GM12878 (cell line): Measurements from ENCODE around the gene CHST15. TPM values are rescaled to one million over a fixed set of nuclear protein-coding genes. Genes with fewer than 3 reads are reported as not detected.

Source experiments
- ATAC-seq: fragments of 200-7000 bp; cut with Tn5 transposase; 3 replicates; pipeline ENCODE4 v1.9.1; 2020; ENCODE audit warnings: mild to moderate bottlenecking, moderate library complexity
- BruUV-seq: library from RNA; stranded (reverse); fragments of 400-500 nt; replicated peaks from 2 replicates; lab custom pipeline; 2021; lab: Mats Ljungman, UMichigan
- CTCF ChIA-PET: fragments of 300-600 bp; sonication (Branson Sonifier 250); formaldehyde crosslinking; extraction: SDS; loops from one replicate; lab custom pipeline; 2021; ENCODE audit warnings: inconsistent platforms; lab: Yijun Ruan, JAX
- POLR2A ChIA-PET: fragments of 350-600 bp; formaldehyde crosslinking; extraction: SDS; loops from one replicate; lab custom pipeline; 2021; ENCODE audit warnings: inconsistent platforms; lab: Charles Lee
- RAD21 ChIA-PET: fragments of 300-600 bp; sonication (Branson Sonifier 250); formaldehyde crosslinking; loops from one replicate; lab custom pipeline; 2023; ENCODE audit warnings: antibody characterized with exemption; ENCODE audit not compliant: unreplicated experiment; lab: Charles Lee
- SMC1A ChIA-PET: fragments of 300-600 bp; sonication (Branson Sonifier 250); formaldehyde crosslinking; loops from one replicate; lab custom pipeline; 2023; ENCODE audit not compliant: unreplicated experiment, uncharacterized antibody; lab: Charles Lee
- DNase-seq: peaks from one replicate; pipeline ENCODE4 v3.0.0-alpha.2; 2011; ENCODE audit warnings: low read depth, low spot score
- FAIRE-seq: peaks from 3 replicates; lab custom pipeline; 2011; peaks lifted over from hg19 to GRCh38; lab: Jason Lieb, UNC
- H2AFZ ChIP-seq: 2 replicates; pipeline ENCODE4 v1.6.0; 2011; ENCODE audit warnings: low read depth, low read length, control low read depth; ENCODE audit not compliant: control insufficient read depth
- H3K27ac ChIP-seq: 2 replicates; pipeline ENCODE4 v1.5.1; 2011; ENCODE audit warnings: control low read depth; ENCODE audit not compliant: control insufficient read depth, insufficient read depth
- H3K27me3 ChIP-seq, 2 experiments: replicated peaks in 1 of 2; 2 replicates each; pipeline versions ENCODE4 v1.6.0 to v1.6.1; 2011; ENCODE audit warnings: low read length in 1 of 2; ENCODE audit not compliant: control insufficient read depth in 2 of 2, insufficient read depth in 2 of 2
- H3K36me3 ChIP-seq, 2 experiments: 2 replicates each; pipeline ENCODE4 v1.5.1; 2011; ENCODE audit warnings: low read length in 1 of 2; ENCODE audit not compliant: control insufficient read depth in 2 of 2, insufficient read depth in 2 of 2
- H3K4me1 ChIP-seq: 2 replicates; pipeline ENCODE4 v1.6.1; 2011; ENCODE audit warnings: mild to moderate bottlenecking, low read length, moderate library complexity, mixed read lengths; ENCODE audit not compliant: control insufficient read depth, insufficient read depth
- H3K4me2 ChIP-seq: 2 replicates; pipeline ENCODE4 v1.6.0; 2011; ENCODE audit warnings: control low read depth; ENCODE audit not compliant: control insufficient read depth, insufficient read depth
- H3K4me3 ChIP-seq: fragments of 200-600 bp; sonication (generic); 2 replicates; pipeline ENCODE4 v1.5.1; 2016
- H3K79me2 ChIP-seq: 2 replicates; pipeline ENCODE4 v1.6.0; 2011; ENCODE audit warnings: low read length; ENCODE audit not compliant: control insufficient read depth, insufficient read depth
- H3K9ac ChIP-seq: 2 replicates; pipeline ENCODE4 v1.8.0; 2011; ENCODE audit warnings: low read length, control low read depth, mixed read lengths; ENCODE audit not compliant: control insufficient read depth, insufficient read depth
- H3K9me3 ChIP-seq: replicated peaks from 3 replicates; pipeline ENCODE4 v1.5.1; 2011; ENCODE audit warnings: mild to moderate bottlenecking, low read length; ENCODE audit not compliant: control insufficient read depth, insufficient read depth
- H4K20me1 ChIP-seq: 2 replicates; pipeline ENCODE4 v1.6.0; 2011; ENCODE audit not compliant: control insufficient read depth, insufficient read depth
- EED ChIP-seq: sonication (generic); IDR thresholded peaks from 2 replicates; pipeline ENCODE4 v1.6.1; 2016; ENCODE audit warnings: antibody characterized with exemption, low read depth
- ETV6 ChIP-seq, 2 experiments: fragments of 450-650 bp in 1 of 2; IDR thresholded peaks in 1 of 2; conservative IDR thresholded peaks in 1 of 2; 2 replicates each; pipeline ENCODE4 v1.6.1; 2014; ENCODE audit warnings: antibody characterized with exemption in 1 of 2, borderline replicate concordance in 1 of 2, low read depth in 1 of 2, mild to moderate bottlenecking in 1 of 2, moderate library complexity in 1 of 2
- HDAC2 ChIP-seq: fragments of 200-600 bp; sonication (generic); IDR thresholded peaks from 2 replicates; pipeline ENCODE4 v1.6.1; 2017
- LARP7 ChIP-seq: fragments of 450-650 bp; IDR thresholded peaks from 2 replicates; pipeline ENCODE4 v1.6.1; 2017; ENCODE audit warnings: mild to moderate bottlenecking
- MTA2 ChIP-seq: fragments of 450-650 bp; IDR thresholded peaks from 2 replicates; pipeline ENCODE4 v1.6.1; 2016; ENCODE audit warnings: low read depth, mild to moderate bottlenecking, moderate library complexity
- RB1 ChIP-seq: fragments of 450-650 bp; formaldehyde crosslinking; IDR thresholded peaks from 2 replicates; pipeline ENCODE4 v1.6.1; 2017; ENCODE audit warnings: mild to moderate bottlenecking, borderline replicate concordance
- SREBF2 ChIP-seq: IDR thresholded peaks from 2 replicates; pipeline ENCODE4 v1.6.1; 2012; ENCODE audit warnings: mild to moderate bottlenecking, low read length
- ZZZ3 ChIP-seq: IDR thresholded peaks from 2 replicates; pipeline ENCODE4 v1.6.1; 2011; ENCODE audit warnings: low read depth; ENCODE audit not compliant: control insufficient read depth, insufficient read length
- WGBS: methylation state at CpG from one replicate; pipeline ENCODE4 v1.1.6; 2016; ENCODE audit warnings: low lambda C conversion rate; ENCODE audit not compliant: insufficient replicate concordance, insufficient coverage; ENCODE audit errors: missing lambda C conversion rate; 5-methylcytosine and 5-hydroxymethylcytosine counted together
- in situ Hi-C: fragments of 300-500 bp; cut with MboI; formaldehyde crosslinking; loops from 9 replicates; pipeline ENCODE4 v1.14.3; 2018; ENCODE audit warnings: mixed read lengths
- intact Hi-C: fragments of 100-400 bp; cut with micrococcal nuclease; formaldehyde crosslinking; loops from one replicate; pipeline ENCODE4 v1.14.2; 2022; ENCODE audit not compliant: unreplicated experiment
- polyA plus RNA-seq, 11 experiments: library from polyadenylated mRNA; depleted of rRNA in 4 of 11; unstranded in 6 of 11; stranded (reverse) in 5 of 11; fragments of >200 nt; fragmentation: Nextera tagmentation in 4 of 11; fragmentation: Illumina TruSeq in 1 of 11; extraction: Ambion mirVana in 4 of 11; extraction: Trizol in 1 of 11; gene quantifications; 1 replicate in 1 of 11; 2 replicates in 10 of 11; pipeline versions ENCODE4 v1.2.1 to v1.2.3, GENCODE V29; 2011 to 2016; ENCODE audit warnings: inconsistent platforms in 2 of 11, missing spikeins in 2 of 11, low read depth in 1 of 11
- total RNA-seq, 4 experiments: library from RNA; depleted of rRNA in 3 of 4; stranded (reverse); fragments of >200 nt in 3 of 4; fragmentation: Illumina TruSeq in 1 of 4; extraction: Trizol in 1 of 4; gene quantifications; 2 replicates each; pipeline versions ENCODE4 v1.2.1 to v1.2.3, GENCODE V29; 2013 to 2021
- TF ChIP-seq, protein P1 (sequence below): fragments of 450-650 bp; IDR thresholded peaks from 2 replicates; pipeline ENCODE4 v1.6.1; 2014; ENCODE audit warnings: mild to moderate bottlenecking
- TF ChIP-seq, protein P2 (sequence below): IDR thresholded peaks from 2 replicates; pipeline ENCODE4 v1.6.1; 2011; ENCODE audit warnings: borderline replicate concordance, low read depth, mild to moderate bottlenecking, moderate library complexity, mixed read lengths, low read length; ENCODE audit not compliant: insufficient read depth; ENCODE audit errors: extremely low read length
- TF ChIP-seq, protein P3 (sequence below): fragments of 450-650 bp; conservative IDR thresholded peaks from 2 replicates; pipeline ENCODE4 v1.6.1; 2017; ENCODE audit warnings: mild to moderate bottlenecking, moderate library complexity
- TF ChIP-seq, protein P4 (sequence below): fragments of 450-650 bp; formaldehyde crosslinking; IDR thresholded peaks from 2 replicates; pipeline ENCODE4 v1.5.0; 2022; ENCODE audit warnings: mild to moderate bottlenecking, missing genetic modification characterization

CHST15 gene
- total and polyA plus RNA-seq, 10 of the 15 experiments (the other 5 are each of a cell fraction or from before 2014, with no cell fraction given) = 0.02 to 0.53 (median 0.05) TPM; not detected in 1

DNA sequence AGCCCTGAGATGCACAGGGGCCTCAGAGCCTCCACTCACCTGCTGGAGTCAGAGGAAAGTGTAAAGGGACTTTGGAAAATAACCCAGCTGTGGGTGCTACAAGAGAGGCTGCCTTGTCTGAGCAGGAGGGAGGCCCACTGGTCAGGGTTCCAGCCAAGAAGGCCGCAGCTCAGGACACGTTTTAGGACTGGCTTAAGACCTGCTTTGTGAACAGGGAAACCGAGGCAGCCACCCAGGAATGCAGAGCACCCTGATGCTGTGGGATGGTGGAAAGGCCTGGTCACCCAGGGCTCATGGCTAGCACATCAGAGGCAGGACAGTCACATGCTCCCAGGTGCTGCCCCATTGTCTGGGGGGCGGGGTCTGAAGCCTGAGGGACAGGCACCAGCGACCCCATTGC lies 38.9 kb upstream of the CHST15 start:
- in situ Hi-C loops (no loop called here), intact Hi-C loops (no loop called here)
- 7% methylated on average over 5 of the region's 5 CpGs for WGBS
- no peaks in the 10 kb centered on the region for H4K20me1 ChIP-seq
- no peaks in the 10 kb centered on the region for H3K79me2 ChIP-seq
- DNase-seq (no peak), FAIRE-seq (no peak), ATAC-seq (no peak)
- POLR2A ChIA-PET = no interaction called here
- TF ChIP-seq RB1 = no peak
- TF ChIP-seq, protein P1, sequence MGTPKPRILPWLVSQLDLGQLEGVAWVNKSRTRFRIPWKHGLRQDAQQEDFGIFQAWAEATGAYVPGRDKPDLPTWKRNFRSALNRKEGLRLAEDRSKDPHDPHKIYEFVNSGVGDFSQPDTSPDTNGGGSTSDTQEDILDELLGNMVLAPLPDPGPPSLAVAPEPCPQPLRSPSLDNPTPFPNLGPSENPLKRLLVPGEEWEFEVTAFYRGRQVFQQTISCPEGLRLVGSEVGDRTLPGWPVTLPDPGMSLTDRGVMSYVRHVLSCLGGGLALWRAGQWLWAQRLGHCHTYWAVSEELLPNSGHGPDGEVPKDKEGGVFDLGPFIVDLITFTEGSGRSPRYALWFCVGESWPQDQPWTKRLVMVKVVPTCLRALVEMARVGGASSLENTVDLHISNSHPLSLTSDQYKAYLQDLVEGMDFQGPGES = no peak
- TF ChIP-seq, protein P2, sequence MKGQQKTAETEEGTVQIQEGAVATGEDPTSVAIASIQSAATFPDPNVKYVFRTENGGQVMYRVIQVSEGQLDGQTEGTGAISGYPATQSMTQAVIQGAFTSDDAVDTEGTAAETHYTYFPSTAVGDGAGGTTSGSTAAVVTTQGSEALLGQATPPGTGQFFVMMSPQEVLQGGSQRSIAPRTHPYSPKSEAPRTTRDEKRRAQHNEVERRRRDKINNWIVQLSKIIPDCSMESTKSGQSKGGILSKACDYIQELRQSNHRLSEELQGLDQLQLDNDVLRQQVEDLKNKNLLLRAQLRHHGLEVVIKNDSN = no peak
- TF ChIP-seq, protein P3, sequence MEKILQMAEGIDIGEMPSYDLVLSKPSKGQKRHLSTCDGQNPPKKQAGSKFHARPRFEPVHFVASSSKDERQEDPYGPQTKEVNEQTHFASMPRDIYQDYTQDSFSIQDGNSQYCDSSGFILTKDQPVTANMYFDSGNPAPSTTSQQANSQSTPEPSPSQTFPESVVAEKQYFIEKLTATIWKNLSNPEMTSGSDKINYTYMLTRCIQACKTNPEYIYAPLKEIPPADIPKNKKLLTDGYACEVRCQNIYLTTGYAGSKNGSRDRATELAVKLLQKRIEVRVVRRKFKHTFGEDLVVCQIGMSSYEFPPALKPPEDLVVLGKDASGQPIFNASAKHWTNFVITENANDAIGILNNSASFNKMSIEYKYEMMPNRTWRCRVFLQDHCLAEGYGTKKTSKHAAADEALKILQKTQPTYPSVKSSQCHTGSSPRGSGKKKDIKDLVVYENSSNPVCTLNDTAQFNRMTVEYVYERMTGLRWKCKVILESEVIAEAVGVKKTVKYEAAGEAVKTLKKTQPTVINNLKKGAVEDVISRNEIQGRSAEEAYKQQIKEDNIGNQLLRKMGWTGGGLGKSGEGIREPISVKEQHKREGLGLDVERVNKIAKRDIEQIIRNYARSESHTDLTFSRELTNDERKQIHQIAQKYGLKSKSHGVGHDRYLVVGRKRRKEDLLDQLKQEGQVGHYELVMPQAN = no peak
- TF ChIP-seq SREBF2 = no peak
- no peak for TF ChIP-seq HDAC2
- TF ChIP-seq MTA2 = no peak
- no peak for TF ChIP-seq EED
- TF ChIP-seq, protein P4, sequence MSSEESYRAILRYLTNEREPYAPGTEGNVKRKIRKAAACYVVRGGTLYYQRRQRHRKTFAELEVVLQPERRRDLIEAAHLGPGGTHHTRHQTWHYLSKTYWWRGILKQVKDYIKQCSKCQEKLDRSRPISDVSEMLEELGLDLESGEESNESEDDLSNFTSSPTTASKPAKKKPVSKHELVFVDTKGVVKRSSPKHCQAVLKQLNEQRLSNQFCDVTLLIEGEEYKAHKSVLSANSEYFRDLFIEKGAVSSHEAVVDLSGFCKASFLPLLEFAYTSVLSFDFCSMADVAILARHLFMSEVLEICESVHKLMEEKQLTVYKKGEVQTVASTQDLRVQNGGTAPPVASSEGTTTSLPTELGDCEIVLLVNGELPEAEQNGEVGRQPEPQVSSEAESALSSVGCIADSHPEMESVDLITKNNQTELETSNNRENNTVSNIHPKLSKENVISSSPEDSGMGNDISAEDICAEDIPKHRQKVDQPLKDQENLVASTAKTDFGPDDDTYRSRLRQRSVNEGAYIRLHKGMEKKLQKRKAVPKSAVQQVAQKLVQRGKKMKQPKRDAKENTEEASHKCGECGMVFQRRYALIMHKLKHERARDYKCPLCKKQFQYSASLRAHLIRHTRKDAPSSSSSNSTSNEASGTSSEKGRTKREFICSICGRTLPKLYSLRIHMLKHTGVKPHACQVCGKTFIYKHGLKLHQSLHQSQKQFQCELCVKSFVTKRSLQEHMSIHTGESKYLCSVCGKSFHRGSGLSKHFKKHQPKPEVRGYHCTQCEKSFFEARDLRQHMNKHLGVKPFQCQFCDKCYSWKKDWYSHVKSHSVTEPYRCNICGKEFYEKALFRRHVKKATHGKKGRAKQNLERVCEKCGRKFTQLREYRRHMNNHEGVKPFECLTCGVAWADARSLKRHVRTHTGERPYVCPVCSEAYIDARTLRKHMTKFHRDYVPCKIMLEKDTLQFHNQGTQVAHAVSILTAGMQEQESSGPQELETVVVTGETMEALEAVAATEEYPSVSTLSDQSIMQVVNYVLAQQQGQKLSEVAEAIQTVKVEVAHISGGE (CRISPR knock-in tag) = no peak
- TF ChIP-seq LARP7 = no peak
- no peak for TF ChIP-seq ZZZ3
- no peak for TF ChIP-seq ETV6 (conservative IDR thresholded peaks at IDR 0.05 in 1 of 2, IDR thresholded peaks at IDR 0.05 in 1 of 2; ENCODE audit: borderline replicate concordance in 1 of 2, low read depth in 1 of 2)
- CTCF ChIA-PET = interaction anchor here (1.1 kb wide), 1 partner anchor 13 kb away, joined by 3 read pairs; no protein-coding TSS in a partner anchor
- H3K4me2 ChIP-seq = no peak overlapping the region
- RAD21 ChIA-PET = no interaction called here
- no peak overlapping the region for H2AFZ ChIP-seq
- no peak overlapping the region for H3K4me3 ChIP-seq
- no peaks in the 10 kb centered on the region for H3K9me3 ChIP-seq
- no peaks in the 10 kb centered on the region for H3K4me1 ChIP-seq
- SMC1A ChIA-PET = no interaction called here
- H3K27ac ChIP-seq = no peak overlapping the region
- H3K27me3 ChIP-seq = peaks cover 0 to 4% of the 10 kb centered on the region in 2 experiments; a peak in 2 of 4 replicates
- no TSS peak for BruUV-seq
- no peaks in the 10 kb centered on the region for H3K36me3 ChIP-seq
- H3K9ac ChIP-seq = no peak overlapping the region
